ENCODE data around the gene MAD2L1BP. TPM values are rescaled to one million over a fixed set of nuclear protein-coding genes. Genes with fewer than 3 reads are reported as not detected.
"Not testable (repeated sequence)": the region's sequence is repeated elsewhere in the genome, so short reads cannot be mapped to it uniquely, and the experiment has no call there.

The MAD2L1BP gene
- total RNA-seq, 1 donor from 2014 or later, result 43.5 TPM

DNA sequence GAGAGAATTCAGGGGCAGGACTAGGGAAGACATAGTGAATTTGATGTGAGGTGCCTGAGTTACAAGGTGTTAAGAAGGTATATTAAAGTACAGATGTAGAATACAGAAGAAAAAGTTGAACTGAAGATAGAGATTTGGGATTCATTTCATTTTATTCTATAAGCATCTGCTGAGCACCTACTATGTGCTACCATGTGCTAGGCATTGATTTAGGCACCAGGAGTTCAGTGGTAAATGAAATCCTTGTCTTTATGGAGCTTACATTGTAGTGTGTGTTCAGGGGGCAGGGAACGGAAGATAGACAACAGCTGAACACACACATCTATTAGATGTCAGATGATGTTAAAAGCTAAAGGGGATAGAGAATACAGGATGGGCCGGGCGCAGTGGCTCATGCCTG is 12.0 kb downstream of the MAD2L1BP start:
- no peak overlapping the region for H3K4me3 Mint-ChIP-seq
- H3K9me3 Mint-ChIP-seq, result no peaks in the 10 kb centered on the region
- peaks cover 18% of the 10 kb centered on the region for H3K4me1 Mint-ChIP-seq
- no peak overlapping the region for H3K27ac Mint-ChIP-seq (ENCODE audit: unreplicated experiment)
- no peaks in the 10 kb centered on the region for H3K27me3 Mint-ChIP-seq (ENCODE audit: low read depth)
- no peak for DNase-seq (ENCODE audit: low read depth, low spot score)
- H3K36me3 Mint-ChIP-seq (ENCODE audit: low read depth), result no peaks in the 10 kb centered on the region
- TF ChIP-seq, protein P1, sequence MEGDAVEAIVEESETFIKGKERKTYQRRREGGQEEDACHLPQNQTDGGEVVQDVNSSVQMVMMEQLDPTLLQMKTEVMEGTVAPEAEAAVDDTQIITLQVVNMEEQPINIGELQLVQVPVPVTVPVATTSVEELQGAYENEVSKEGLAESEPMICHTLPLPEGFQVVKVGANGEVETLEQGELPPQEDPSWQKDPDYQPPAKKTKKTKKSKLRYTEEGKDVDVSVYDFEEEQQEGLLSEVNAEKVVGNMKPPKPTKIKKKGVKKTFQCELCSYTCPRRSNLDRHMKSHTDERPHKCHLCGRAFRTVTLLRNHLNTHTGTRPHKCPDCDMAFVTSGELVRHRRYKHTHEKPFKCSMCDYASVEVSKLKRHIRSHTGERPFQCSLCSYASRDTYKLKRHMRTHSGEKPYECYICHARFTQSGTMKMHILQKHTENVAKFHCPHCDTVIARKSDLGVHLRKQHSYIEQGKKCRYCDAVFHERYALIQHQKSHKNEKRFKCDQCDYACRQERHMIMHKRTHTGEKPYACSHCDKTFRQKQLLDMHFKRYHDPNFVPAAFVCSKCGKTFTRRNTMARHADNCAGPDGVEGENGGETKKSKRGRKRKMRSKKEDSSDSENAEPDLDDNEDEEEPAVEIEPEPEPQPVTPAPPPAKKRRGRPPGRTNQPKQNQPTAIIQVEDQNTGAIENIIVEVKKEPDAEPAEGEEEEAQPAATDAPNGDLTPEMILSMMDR (conservative IDR thresholded peaks at IDR 0.05), result no peak

DNA sequence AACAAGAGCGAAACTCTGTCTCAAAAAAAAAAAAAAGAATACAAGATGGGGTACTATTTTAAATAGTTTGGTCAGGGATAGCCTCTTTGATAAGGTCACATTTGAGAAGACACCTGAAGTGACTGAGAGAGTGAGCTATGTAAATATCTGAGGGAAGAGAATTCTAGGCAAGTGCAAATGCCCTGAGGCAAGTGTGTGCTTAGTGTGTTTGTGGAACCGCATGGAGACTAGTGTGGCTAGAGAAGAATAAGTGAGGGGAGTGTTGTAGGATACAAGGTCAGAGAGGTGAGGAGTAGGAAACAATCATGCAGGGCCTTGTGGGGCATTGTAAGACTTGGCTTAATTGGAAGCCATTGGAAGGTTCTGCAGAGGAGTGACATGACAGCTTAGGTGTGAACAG is 12.6 kb downstream of the MAD2L1BP start:
- H3K9me3 Mint-ChIP-seq, result no peaks in the 10 kb centered on the region

DNA sequence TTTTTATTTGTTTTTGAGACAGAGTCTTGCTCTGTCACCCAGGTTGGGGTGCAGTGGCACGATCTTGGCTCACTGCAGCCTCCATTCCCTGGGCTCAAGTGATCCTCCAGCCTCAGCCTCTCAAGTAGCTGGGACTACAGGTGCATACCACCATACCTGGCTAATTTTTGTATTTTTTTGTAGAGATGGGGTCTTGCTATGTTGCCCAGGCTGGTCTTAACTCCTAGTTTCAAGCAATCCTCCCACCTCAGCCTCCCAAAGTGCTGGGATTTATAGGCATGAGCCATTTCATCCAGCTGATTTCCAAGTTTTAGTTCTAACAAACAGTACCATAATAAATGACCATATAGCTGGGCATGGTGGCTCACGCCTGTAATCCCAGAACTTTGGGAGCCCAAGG is 17.2 kb downstream of the MAD2L1BP start:
- not testable (repeated sequence) for H3K4me1 Mint-ChIP-seq; H3K36me3 Mint-ChIP-seq (ENCODE audit: low read depth); DNase-seq (ENCODE audit: low read depth, low spot score); H3K9me3 Mint-ChIP-seq; H3K27ac Mint-ChIP-seq (ENCODE audit: unreplicated experiment); H3K27me3 Mint-ChIP-seq (ENCODE audit: low read depth); H3K4me3 Mint-ChIP-seq

More for the DNA sequence above, 12.6 kb downstream of the MAD2L1BP start:
- Mint-ChIP-seq H3K27ac (ENCODE audit: unreplicated experiment) (no peak overlapping the region), H3K4me3 (peak overlapping the region; percentile 1), H3K27me3 (ENCODE audit: low read depth) (no peaks in the 10 kb centered on the region), H3K4me1 (peaks cover 18% of the 10 kb centered on the region), H3K36me3 (ENCODE audit: low read depth) (no peaks in the 10 kb centered on the region)
- TF ChIP-seq, protein P1 (conservative IDR thresholded peaks at IDR 0.05), result no peak
- no peak for DNase-seq (ENCODE audit: low read depth, low spot score)

DNA sequence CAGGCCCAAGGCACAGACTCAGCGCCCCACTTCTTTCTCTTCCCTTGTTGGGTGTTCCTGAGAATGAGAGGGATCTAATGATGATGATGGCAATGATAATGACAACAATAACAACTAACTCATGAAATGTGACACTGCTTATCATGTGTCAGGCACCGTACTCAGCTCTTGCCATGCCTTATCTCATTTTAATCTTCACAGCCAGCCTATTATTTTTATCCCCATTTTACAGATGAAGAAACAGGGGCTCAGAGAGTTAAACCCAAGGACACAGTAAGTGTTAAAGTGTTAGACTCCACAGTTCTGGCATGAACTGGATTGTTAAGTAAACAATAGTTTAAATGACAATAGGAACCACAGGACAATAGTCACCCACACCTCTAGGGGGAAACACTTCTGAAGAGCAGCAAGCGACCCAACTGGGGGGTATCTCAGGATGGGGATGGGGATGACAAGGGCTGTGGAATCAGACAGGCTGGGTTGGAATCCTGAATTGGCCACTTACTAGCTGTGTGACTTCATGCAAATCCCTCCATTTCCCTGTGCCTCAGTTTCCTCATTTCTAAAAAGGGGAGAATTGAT is 21.7 kb downstream of the MAD2L1BP start:
- no peak overlapping the region for H3K4me3 Mint-ChIP-seq
- H3K27ac Mint-ChIP-seq (ENCODE audit: unreplicated experiment), result no peak overlapping the region
- no peak for DNase-seq (ENCODE audit: low read depth, low spot score)
- no peaks in the 10 kb centered on the region for H3K4me1 Mint-ChIP-seq
- TF ChIP-seq, protein P1 (conservative IDR thresholded peaks at IDR 0.05), result no peak
- H3K9me3 Mint-ChIP-seq, result no peaks in the 10 kb centered on the region
- H3K36me3 Mint-ChIP-seq (ENCODE audit: low read depth), result peaks cover 2% of the 10 kb centered on the region
- H3K27me3 Mint-ChIP-seq (ENCODE audit: low read depth), result no peaks in the 10 kb centered on the region

DNA sequence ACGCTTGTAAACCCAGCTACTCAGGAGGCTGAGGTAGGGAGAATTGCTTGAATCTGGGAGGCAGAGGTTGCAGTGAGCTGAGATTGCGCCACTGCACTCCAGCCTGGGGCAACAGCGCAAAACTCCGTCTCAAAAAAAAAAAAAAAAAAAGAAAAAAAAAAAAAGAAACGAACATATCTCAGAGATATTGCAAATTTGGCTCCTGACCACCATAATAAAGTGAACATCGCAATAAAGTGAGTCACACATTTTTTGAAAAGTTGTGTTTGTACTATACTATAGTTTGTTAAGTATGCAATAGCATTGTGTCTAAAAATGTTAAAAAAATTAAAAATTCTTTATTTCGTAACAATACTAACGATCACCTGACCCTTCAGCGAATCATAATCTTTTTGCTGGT is 22.5 kb downstream of the MAD2L1BP start:
- Mint-ChIP-seq H3K27me3 (ENCODE audit: low read depth) (no peaks in the 10 kb centered on the region), H3K4me3 (no peak overlapping the region), H3K27ac (ENCODE audit: unreplicated experiment) (no peak overlapping the region), H3K36me3 (ENCODE audit: low read depth) (peaks cover 2% of the 10 kb centered on the region), H3K9me3 (no peaks in the 10 kb centered on the region), H3K4me1 (no peaks in the 10 kb centered on the region)
- no peak for DNase-seq (ENCODE audit: low read depth, low spot score)
- TF ChIP-seq, protein P1 (conservative IDR thresholded peaks at IDR 0.05), result no peak

DNA sequence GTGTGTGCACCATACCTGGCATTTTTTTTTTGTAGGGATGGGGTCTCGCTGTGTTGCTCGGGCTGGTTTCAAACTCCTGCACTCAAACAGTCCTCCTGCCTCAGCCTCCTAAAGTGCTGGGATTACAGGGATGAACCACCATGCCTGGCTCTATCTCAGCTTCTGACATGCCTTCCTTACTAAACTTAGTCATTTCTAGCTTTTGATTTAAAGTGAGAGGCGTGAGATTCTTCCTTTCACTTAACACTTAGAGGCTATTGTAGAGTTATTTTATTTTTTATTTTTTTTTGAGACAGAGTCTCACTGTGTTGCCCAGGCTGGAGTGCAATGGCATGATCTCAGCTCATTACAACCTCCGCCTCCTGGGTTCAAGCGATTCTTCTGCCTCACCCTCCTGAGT is 27.3 kb downstream of the MAD2L1BP start:
- not testable (repeated sequence) for DNase-seq (ENCODE audit: low read depth, low spot score); H3K27ac Mint-ChIP-seq (ENCODE audit: unreplicated experiment); H3K36me3 Mint-ChIP-seq (ENCODE audit: low read depth); H3K9me3 Mint-ChIP-seq; H3K4me1 Mint-ChIP-seq; H3K4me3 Mint-ChIP-seq
- peaks cover 12% of the 10 kb centered on the region for H3K27me3 Mint-ChIP-seq (ENCODE audit: low read depth)
